MM.1S (cell line): Measurements from ENCODE around the gene NDRG4.

Experiments
- DNase-seq: peaks from one replicate; pipeline ENCODE4 v3.0.0-alpha.2; 2015
- H2AFZ ChIP-seq: fragments of 300-600 bp; sonication (generic); 2 replicates; pipeline ENCODE4 v1.6.0; 2016; ENCODE audit warnings: antibody characterized with exemption, low read length
- H3F3A ChIP-seq: fragments of 300-600 bp; sonication (generic); 2 replicates; pipeline ENCODE4 v1.6.1; 2016; ENCODE audit warnings: mild to moderate bottlenecking, antibody characterized with exemption, low read length, moderate library complexity, mixed read lengths; ENCODE audit not compliant: insufficient read depth
- H3K27ac ChIP-seq: fragments of 300-600 bp; sonication (generic); 2 replicates; pipeline ENCODE4 v1.5.1; 2016; ENCODE audit warnings: mild to moderate bottlenecking, low read length
- H3K27me3 ChIP-seq: fragments of 300-600 bp; sonication (generic); replicated peaks from 2 replicates; pipeline ENCODE4 v1.6.0; 2016; ENCODE audit warnings: low read length; ENCODE audit not compliant: insufficient read depth
- H3K36me3 ChIP-seq: fragments of 300-600 bp; sonication (generic); replicated peaks from 2 replicates; pipeline ENCODE4 v1.6.1; 2016; ENCODE audit warnings: mild to moderate bottlenecking, low read length, mixed read lengths; ENCODE audit not compliant: insufficient read depth
- H3K4me1 ChIP-seq: fragments of 300-600 bp; sonication (generic); 2 replicates; pipeline ENCODE4 v1.6.1; 2016; ENCODE audit warnings: low read length, mixed read lengths
- H3K4me2 ChIP-seq: fragments of 300-600 bp; sonication (generic); 2 replicates; pipeline ENCODE4 v1.6.0; 2016; ENCODE audit warnings: low read depth, low read length
- H3K4me3 ChIP-seq: fragments of 300-600 bp; sonication (generic); 2 replicates; pipeline ENCODE4 v1.5.1; 2016; ENCODE audit warnings: low read length, mixed read lengths
- H3K79me2 ChIP-seq: fragments of 300-600 bp; sonication (generic); 2 replicates; pipeline ENCODE4 v1.6.1; 2016; ENCODE audit warnings: mixed run types, low read length, mixed read lengths
- H3K9ac ChIP-seq: fragments of 300-600 bp; sonication (generic); 2 replicates; pipeline ENCODE4 v1.6.1; 2016; ENCODE audit warnings: low read length, mixed read lengths
- H3K9me2 ChIP-seq: fragments of 300-600 bp; sonication (generic); replicated peaks from 2 replicates; pipeline ENCODE4 v1.6.1; 2016; ENCODE audit warnings: mild to moderate bottlenecking, low read length, mixed read lengths; ENCODE audit not compliant: insufficient read depth
- H3K9me3 ChIP-seq: fragments of 300-600 bp; sonication (generic); replicated peaks from 2 replicates; pipeline ENCODE4 v1.6.1; 2016; ENCODE audit warnings: mild to moderate bottlenecking, low read length, mixed read lengths; ENCODE audit not compliant: insufficient read depth
- H4K20me1 ChIP-seq: fragments of 300-600 bp; sonication (generic); 2 replicates; pipeline ENCODE4 v1.6.1; 2016; ENCODE audit warnings: mild to moderate bottlenecking, low read length, moderate library complexity, mixed read lengths; ENCODE audit not compliant: insufficient read depth
- CTCF ChIP-seq: fragments of 300-600 bp; sonication (generic); IDR thresholded peaks from 2 replicates; pipeline ENCODE4 v1.5.1; 2016; ENCODE audit warnings: antibody characterized with exemption, low read length, mixed read lengths
- EZH2 ChIP-seq: fragments of 300-600 bp; sonication (generic); optimal IDR thresholded peaks from 2 replicates; pipeline ENCODE3; 2017; ENCODE audit warnings: low read depth, mild to moderate bottlenecking, antibody characterized with exemption, low read length, mixed read lengths
- EZH2phosphoT487 ChIP-seq: fragments of 300-600 bp; sonication (generic); IDR thresholded peaks from 2 replicates; pipeline ENCODE4 v1.6.1; 2018; ENCODE audit warnings: antibody characterized with exemption, low read length

Gene NDRG4

GRCh38 chr16:58451945-58452401 lies 48.0 kb upstream of the NDRG4 start:
- H3K9ac ChIP-seq, result no peak overlapping the region
- no peak overlapping the region for H2AFZ ChIP-seq
- H4K20me1 ChIP-seq, result no peaks in the 10 kb centered on the region
- H3K27me3 ChIP-seq, result no peaks in the 10 kb centered on the region
- no peaks in the 10 kb centered on the region for H3K9me2 ChIP-seq
- DNase-seq, result no peak
- H3K4me1 ChIP-seq, result no peaks in the 10 kb centered on the region
- no peak overlapping the region for H3K27ac ChIP-seq
- TF ChIP-seq EZH2phosphoT487 (no peak), EZH2 (no peak)
- no peak overlapping the region for H3K4me2 ChIP-seq
- no peaks in the 10 kb centered on the region for H3K36me3 ChIP-seq
- H3K4me3 ChIP-seq, result no peak overlapping the region
- no peaks in the 10 kb centered on the region for H3K9me3 ChIP-seq
- H3K79me2 ChIP-seq, result no peaks in the 10 kb centered on the region
- no peaks in the 10 kb centered on the region for H3F3A ChIP-seq

DNA sequence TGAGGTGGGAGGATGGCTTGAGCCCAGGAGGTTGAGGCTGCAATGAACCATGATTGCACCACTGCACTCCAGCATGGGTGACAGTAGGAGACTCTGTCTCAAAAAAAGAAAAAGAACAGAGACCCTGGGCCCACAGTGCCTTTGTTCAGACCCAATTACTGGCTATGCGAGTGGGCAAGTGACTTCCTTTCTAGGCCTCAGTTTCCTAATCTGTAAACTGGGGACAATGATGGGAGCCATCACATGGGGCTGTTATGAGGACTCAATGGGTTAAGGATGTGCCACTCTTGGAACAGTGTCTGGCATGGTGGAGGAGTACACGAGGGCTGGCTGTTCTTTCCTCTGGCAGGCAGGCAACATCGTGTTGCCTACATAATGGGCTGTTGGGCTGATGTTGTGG lies 47.3 kb upstream of the NDRG4 start:
- no peaks in the 10 kb centered on the region for H3K27me3 ChIP-seq
- no peak overlapping the region for H2AFZ ChIP-seq
- H3K4me3 ChIP-seq, result no peak overlapping the region
- H3K27ac ChIP-seq, result no peak overlapping the region
- H3F3A ChIP-seq, result no peaks in the 10 kb centered on the region
- no peak overlapping the region for H3K9ac ChIP-seq
- no peaks in the 10 kb centered on the region for H3K4me1 ChIP-seq
- no peak for DNase-seq
- TF ChIP-seq EZH2 (no peak), EZH2phosphoT487 (no peak), CTCF (no peak)
- no peaks in the 10 kb centered on the region for H3K79me2 ChIP-seq
- H3K9me3 ChIP-seq, result no peaks in the 10 kb centered on the region
- no peaks in the 10 kb centered on the region for H3K9me2 ChIP-seq
- H3K4me2 ChIP-seq, result no peak overlapping the region
- no peaks in the 10 kb centered on the region for H4K20me1 ChIP-seq
- no peaks in the 10 kb centered on the region for H3K36me3 ChIP-seq

DNA sequence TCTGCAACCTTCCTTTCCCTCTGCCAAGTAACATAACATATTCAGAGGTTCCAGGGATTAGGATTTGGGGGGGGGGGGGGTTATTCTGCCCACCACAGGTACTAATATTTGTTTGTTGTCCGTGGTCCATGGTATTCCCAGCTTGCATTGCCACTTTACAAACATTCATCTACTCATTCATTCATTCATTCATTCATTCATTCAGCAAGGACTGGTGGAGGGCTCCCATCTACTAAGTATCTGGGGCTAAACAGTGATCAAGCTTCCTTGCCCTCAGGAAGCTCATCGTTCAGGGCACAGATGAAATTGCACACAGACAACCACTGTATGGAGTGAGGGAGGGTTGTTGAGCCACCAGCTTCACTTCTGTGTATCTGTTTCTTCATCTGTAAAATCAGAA lies 45.8 kb upstream of the NDRG4 start:
- no peak overlapping the region for H2AFZ ChIP-seq
- no peaks in the 10 kb centered on the region for H3K9me3 ChIP-seq
- no peaks in the 10 kb centered on the region for H3K4me1 ChIP-seq
- H3K4me2 ChIP-seq, result no peak overlapping the region
- TF ChIP-seq EZH2 (no peak), EZH2phosphoT487 (no peak), CTCF (no peak)
- no peaks in the 10 kb centered on the region for H3K9me2 ChIP-seq
- DNase-seq, result no peak
- no peaks in the 10 kb centered on the region for H3K27me3 ChIP-seq
- no peaks in the 10 kb centered on the region for H3F3A ChIP-seq
- H3K79me2 ChIP-seq, result no peaks in the 10 kb centered on the region
- H4K20me1 ChIP-seq, result no peaks in the 10 kb centered on the region
- no peak overlapping the region for H3K9ac ChIP-seq
- no peak overlapping the region for H3K4me3 ChIP-seq
- no peak overlapping the region for H3K27ac ChIP-seq
- no peaks in the 10 kb centered on the region for H3K36me3 ChIP-seq

DNA sequence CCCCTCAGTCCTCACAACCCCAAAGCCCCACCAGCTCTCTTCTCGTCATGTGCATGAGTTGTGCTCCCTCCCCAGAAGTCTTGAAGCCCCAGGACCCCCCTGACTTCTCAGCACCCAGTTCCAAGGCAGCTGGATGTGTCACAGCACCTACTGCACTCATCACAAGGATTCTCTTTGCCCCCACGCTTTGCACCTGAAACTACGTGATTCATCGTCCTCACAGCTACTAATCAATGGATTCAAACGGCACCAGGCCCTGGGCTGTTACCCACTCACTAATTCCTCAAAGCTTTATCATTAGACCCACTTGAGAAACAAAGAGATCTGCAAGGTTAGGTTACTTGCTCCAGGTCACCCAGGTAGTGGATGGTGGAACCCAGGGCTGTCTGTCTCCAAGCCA lies 45.1 kb upstream of the NDRG4 start:
- no peaks in the 10 kb centered on the region for H3K4me1 ChIP-seq
- no peak overlapping the region for H3K4me3 ChIP-seq
- no peaks in the 10 kb centered on the region for H3F3A ChIP-seq
- no peak overlapping the region for H3K9ac ChIP-seq
- no peaks in the 10 kb centered on the region for H3K9me3 ChIP-seq
- no peak overlapping the region for H3K4me2 ChIP-seq
- H2AFZ ChIP-seq, result no peak overlapping the region
- H4K20me1 ChIP-seq, result no peaks in the 10 kb centered on the region
- no peak overlapping the region for H3K27ac ChIP-seq
- H3K9me2 ChIP-seq, result no peaks in the 10 kb centered on the region
- H3K36me3 ChIP-seq, result no peaks in the 10 kb centered on the region
- no peaks in the 10 kb centered on the region for H3K79me2 ChIP-seq
- no peak for DNase-seq
- no peaks in the 10 kb centered on the region for H3K27me3 ChIP-seq
- TF ChIP-seq CTCF (no peak), EZH2 (no peak), EZH2phosphoT487 (no peak)
